Measurements from ENCODE around the gene RIN1. TPM values are rescaled to one million over a fixed set of nuclear protein-coding genes. Genes with fewer than 3 reads are reported as not detected.

Gene RIN1
- total RNA-seq, 4 donors from 2014 or later: 1.8 to 26.6 (median 8.6) TPM

DNA sequence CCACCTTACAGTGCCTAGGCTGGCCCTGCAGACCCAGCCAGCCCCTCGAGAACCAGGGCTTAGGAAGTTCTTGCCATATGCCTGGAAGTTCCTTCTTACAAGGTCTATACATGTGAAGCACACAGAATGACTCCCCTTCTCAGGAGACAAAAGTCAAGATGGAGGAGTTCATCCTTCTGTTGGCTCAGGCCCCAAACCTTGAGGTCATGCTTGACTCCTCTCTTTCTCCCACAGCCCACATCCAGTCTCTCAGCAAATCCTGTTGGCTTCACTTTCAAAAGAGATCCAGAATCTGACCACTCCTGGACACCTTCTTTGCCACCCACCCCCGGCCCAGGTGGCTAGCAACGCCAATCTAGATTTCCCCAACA lies 17.6 kb downstream of the RIN1 start:
- no peak for TF ChIP-seq POLR2A (IDR thresholded peaks at IDR 0.05)
- TF ChIP-seq, protein P1, sequence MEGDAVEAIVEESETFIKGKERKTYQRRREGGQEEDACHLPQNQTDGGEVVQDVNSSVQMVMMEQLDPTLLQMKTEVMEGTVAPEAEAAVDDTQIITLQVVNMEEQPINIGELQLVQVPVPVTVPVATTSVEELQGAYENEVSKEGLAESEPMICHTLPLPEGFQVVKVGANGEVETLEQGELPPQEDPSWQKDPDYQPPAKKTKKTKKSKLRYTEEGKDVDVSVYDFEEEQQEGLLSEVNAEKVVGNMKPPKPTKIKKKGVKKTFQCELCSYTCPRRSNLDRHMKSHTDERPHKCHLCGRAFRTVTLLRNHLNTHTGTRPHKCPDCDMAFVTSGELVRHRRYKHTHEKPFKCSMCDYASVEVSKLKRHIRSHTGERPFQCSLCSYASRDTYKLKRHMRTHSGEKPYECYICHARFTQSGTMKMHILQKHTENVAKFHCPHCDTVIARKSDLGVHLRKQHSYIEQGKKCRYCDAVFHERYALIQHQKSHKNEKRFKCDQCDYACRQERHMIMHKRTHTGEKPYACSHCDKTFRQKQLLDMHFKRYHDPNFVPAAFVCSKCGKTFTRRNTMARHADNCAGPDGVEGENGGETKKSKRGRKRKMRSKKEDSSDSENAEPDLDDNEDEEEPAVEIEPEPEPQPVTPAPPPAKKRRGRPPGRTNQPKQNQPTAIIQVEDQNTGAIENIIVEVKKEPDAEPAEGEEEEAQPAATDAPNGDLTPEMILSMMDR (IDR thresholded peaks at IDR 0.05): no peak
- Histone ChIP-seq H3K27ac (peak overlapping the region; percentile 60 to 82), H3K9me3 (no peaks in the 10 kb centered on the region), H3K4me1 (peaks cover 0 to 8% of the 10 kb centered on the region in 2 donors), H3K27me3 (no peaks in the 10 kb centered on the region), H3K4me3 (no peak overlapping the region), H3K36me3 (no peaks in the 10 kb centered on the region)
- peak; percentile 32 to 59 for DNase-seq
- intact Hi-C loops (cut with DNase I; ENCODE audit: low total_unique reads): no loop called here

DNA sequence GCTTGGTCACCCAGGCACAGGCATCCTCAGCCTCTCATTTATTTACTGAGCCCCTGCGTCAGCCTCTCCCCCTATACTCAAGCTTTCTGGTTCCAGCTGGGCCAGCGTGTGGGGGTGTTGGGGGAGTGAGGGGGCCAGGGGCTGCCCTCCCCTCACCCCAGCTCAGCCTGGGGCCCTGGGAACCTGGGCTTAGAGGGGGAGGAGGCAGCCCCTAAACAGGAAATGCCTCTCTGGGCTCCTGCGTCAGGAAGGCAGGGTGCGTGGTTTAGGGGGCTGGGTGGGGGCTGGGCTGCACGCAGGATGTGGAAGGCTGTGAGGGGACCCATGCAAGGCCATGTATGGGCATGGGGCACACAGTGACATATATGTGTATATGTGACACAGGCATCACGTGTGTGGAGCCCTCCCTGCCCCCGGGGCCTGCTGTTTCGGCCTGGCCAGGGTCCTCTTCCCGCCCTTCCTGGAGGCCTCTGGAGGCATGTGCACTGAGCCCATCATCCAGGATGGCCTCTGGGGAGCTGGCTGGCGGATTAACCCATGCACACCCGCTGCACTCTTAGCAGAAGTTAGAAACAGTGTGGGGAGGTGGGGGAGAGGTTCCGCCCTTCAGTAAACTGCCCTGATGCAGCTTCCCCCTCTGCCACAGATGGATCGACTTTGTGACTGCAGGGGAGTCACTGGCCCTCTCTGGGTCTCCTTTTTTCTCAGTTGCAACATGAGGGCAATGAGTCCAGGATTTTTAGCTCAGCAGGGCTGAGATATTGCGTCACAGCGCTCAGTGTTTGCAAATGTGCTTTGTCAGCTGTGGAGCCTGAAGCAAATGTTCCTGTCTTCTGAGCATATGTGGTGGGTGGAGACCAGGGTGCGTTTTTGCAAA lies 18.3 kb downstream of the RIN1 start:
- no peaks in the 10 kb centered on the region for H3K36me3 ChIP-seq
- H3K9me3 ChIP-seq: no peaks in the 10 kb centered on the region
- H3K4me1 ChIP-seq: peaks cover 0 to 15% of the 10 kb centered on the region in 2 donors
- H3K4me3 ChIP-seq: peak overlapping the region in 1 of 2 donors; percentile 48
- no peak for TF ChIP-seq POLR2A (IDR thresholded peaks at IDR 0.05)
- TF ChIP-seq, protein P1 (IDR thresholded peaks at IDR 0.05): no peak
- intact Hi-C loops (cut with DNase I; ENCODE audit: low total_unique reads): no loop called here
- peak overlapping the region; percentile 82 to 93 for H3K27ac ChIP-seq
- H3K27me3 ChIP-seq: no peaks in the 10 kb centered on the region
- peak; percentile 79 to 81 for DNase-seq

DNA sequence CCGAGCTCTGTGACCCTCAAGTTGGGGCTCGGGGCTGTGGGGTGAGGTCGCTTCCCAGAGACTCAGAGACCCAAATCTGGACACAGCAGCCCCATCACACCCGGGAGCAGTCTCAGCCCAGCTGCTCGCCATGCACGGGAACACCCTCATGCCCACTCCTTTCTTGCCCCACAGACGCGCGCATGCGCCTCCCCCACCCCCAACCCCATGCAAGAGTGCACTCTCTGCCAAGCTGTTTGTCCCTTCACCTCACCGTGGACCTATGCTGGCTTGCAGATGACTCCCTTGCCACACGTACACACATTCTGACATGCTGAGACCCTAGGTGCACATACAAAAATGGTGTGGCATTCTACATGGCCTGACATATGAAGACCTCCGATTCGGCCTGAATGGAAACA lies 18.9 kb downstream of the RIN1 start:
- H3K4me1 ChIP-seq: peaks cover 0 to 16% of the 10 kb centered on the region in 2 donors
- H3K9me3 ChIP-seq: no peaks in the 10 kb centered on the region
- peak overlapping the region; percentile 82 to 93 for H3K27ac ChIP-seq
- peak overlapping the region; percentile 25 to 48 for H3K4me3 ChIP-seq
- peak; percentile 59 to 65 for DNase-seq
- H3K27me3 ChIP-seq: no peaks in the 10 kb centered on the region
- intact Hi-C loops (cut with DNase I; ENCODE audit: low total_unique reads): no loop called here
- no peaks in the 10 kb centered on the region for H3K36me3 ChIP-seq
- TF ChIP-seq, protein P1 (IDR thresholded peaks at IDR 0.05): no peak
- TF ChIP-seq POLR2A (IDR thresholded peaks at IDR 0.05): no peak

DNA sequence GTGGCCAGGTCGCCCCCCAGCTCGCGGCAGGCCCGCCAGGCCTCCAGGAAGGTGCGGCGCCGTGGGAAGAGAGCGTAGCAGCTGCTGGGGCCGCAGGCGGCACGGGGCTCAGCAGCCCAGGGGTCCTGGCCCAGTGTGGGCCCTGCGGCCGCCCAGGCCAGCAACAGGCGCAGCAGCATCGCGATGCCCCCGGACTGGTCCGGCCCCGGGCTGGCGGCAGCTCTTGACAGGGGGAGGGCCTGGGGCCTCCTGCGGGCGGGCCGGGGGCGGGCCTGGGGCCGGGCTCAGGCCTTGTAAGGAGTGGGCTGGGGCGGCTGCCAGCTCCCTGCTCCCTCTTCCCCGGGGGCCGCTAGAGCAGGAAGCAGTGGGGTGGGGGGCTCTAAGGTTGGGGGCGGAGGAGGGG lies 19.4 kb downstream of the RIN1 start, which contains the start of gene CD248:
TSS of gene CD248 (minus strand) at position 196 of the 403 bp plus-strand sequence. CDS start at position 179, 17 bp downstream.
- intact Hi-C loops (cut with DNase I; ENCODE audit: low total_unique reads): no loop called here
- DNase-seq: peak; percentile 79 to 81

More for the DNA sequence above, 19.4 kb downstream of the RIN1 start, which contains the start of gene CD248:
- no peaks in the 10 kb centered on the region for H3K27me3 ChIP-seq
- peak within 1 kb of the TSS; percentile 25 to 48 for H3K4me3 ChIP-seq
- peak within 1 kb of the TSS; percentile 86 to 93 for H3K27ac ChIP-seq
- peaks cover 0 to 16% of the 10 kb centered on the region in 2 donors for H3K4me1 ChIP-seq
- no peaks in the 10 kb centered on the region for H3K9me3 ChIP-seq
- TF ChIP-seq, protein P1 (IDR thresholded peaks at IDR 0.05): peak in 1 of 4 experiments; percentile 22
- TF ChIP-seq POLR2A (IDR thresholded peaks at IDR 0.05): peak; percentile 59 to 70
- H3K36me3 ChIP-seq: no peaks in the 10 kb centered on the region

Data from uterus (tissue), 4 donors.